T1000 (cell line): Measurements from ENCODE around the gene DNPEP.

Experiments
- DNase-seq: peaks from one replicate; lab custom pipeline; 2025; ENCODE audit warnings: mixed read lengths; lab: John Stamatoyannopoulos, UW

Gene DNPEP

DNA sequence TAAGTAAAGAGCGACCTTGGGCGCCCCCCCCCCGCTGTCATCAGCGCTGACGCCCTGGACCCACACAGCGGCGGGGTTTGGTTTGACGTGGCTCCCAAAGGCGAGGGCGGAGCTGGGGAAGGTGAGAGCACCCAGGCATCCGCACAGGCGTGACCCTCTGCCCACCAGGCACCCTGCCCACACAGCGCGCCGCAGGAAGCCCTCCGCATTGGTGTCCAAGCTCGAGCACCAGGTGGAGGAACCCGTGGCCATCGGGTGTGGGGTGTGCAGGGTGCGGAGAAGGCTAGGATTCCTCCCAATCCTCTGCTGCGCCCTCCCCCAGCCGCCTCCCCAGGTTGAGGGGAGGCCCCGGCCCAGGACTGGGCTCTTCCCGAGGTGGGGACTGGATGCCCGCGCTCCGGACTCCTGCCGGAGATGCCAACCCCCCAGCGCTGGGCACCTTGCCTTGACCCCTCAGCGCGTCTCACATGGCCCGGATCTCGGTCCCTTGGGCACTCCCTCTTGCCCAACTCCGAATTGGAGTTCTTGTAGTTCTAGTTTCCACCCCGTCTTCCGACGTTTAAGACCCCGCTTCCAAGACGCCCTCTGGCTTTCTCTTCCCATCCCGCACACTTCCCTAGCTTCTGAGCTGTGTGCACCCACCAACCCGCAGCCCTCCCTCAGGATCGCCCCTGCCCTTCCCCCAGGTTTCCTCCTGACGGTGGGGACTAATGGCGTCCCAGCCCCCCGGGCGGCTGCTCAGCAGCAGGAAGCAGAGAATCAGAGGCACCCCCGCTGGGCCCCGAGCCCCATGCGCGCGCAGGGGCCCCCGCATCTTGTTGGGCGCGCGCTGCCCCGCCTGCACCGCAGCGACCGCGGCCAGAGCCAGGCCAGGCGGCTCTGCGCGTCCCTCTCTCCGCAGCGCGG is 29.3 kb downstream of the DNPEP start:
- DNase-seq, result no peak

DNA sequence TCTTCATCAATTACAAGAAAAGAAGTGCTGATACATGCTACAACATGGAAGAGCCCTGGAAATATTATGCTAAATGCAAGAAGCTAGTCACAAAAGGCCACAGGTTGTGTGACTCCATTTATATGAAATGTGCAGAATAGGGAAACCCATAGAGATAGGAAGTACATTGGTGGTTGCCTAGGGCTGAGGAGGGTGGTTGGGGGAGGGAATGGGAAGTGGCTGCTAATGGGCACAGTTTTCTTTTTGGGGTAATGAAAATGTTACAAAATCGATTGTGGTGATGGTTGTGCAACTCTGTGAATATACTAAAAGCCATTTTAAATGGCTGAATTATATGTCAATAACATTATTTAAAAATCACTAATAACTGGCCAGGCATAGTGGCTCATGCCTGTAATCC is 30.9 kb downstream of the DNPEP start:
- DNase-seq, result no peak

DNA sequence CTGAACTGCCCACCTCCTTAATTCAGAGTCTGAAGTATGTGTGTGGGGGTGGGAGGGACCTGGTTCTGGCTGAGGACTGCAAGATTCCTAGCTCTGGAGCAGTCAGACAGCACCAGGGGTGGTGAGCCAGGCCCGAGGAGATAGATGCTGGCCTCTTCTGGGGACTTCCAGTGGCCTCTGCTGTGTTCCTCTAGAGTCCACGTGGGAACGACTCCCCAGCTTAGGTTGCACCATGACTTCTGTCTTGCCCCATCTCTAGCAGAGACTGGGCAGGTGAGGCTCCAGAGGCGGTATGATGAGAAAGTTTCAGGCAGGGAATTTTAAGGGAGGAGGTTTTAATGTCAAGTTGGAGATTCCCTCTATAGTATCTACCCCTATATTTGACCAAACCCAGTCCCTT is 33.1 kb downstream of the DNPEP start:
- no peak for DNase-seq

DNA sequence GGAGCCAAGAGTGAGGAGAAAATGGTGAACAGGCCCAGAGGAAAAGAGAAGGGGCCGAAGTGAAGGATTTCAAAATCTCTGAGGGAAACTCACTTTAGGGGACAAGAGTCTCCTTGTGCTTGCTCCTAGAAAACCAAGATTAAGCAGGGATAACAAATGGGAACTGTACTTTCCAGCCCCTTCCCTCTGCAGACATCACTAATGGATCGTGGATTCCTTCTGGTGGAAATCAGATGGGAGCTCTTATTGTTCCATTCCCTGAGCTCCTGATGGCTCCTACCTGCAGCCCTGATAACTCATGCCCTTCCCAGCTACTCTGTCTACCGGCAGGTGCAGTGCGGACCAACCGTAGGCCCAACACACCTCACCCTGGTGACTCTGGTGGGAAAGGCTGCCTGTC is 34.6 kb downstream of the DNPEP start:
- DNase-seq, result no peak

DNA sequence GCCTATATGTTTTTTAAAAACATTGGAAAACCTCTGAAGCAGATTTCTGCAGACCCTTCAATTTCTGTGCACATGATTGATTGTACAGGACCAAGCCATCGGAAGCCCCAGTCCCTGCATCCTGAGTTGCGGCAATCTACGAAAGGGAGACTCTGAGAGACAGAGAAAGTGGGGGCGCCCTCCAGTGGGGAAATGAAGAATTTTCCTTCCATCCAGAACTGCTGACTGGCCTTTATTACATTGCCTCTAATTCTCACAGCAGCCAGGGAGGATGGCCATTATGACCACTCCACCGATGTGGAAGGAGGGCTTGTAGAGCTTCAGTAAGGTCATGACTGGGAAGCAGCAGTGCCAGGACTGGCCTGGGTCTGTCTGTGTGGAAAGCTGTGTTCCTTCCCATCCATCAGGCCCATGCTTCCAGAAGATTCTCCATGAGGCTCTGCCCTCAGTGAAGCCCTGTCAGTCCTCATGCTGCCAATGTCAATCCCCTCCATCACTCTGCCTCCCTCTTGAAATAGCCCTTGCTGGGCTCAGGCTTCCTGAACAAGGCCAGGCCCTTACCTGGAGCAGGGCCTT is 35.2 kb downstream of the DNPEP start:
- DNase-seq, result no peak

DNA sequence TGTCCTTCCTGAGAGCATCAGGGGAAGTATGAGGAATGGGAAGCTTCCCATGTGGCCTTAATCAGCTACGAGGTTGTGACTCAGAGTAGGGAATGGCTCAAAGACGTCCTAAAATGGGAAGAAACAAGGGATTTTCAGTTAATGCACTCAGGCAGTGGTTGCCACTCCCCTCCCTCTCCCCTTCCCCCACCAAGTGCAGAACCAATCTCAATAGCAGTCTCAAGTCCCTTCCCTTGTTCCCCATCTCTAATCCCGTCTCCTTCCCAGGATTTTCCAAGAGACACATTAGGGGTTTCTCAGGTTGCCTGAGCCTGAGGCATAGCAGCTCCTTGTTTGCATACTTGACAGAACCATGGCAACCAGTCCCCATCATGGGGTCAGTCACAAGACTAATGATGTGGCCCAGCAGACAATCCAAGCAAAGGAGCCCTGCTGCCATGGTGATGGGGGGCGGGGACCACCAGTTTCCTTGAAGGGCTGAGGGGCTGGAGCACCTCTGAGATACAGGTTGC is 36.9 kb downstream of the DNPEP start:
- DNase-seq, result no peak

DNA sequence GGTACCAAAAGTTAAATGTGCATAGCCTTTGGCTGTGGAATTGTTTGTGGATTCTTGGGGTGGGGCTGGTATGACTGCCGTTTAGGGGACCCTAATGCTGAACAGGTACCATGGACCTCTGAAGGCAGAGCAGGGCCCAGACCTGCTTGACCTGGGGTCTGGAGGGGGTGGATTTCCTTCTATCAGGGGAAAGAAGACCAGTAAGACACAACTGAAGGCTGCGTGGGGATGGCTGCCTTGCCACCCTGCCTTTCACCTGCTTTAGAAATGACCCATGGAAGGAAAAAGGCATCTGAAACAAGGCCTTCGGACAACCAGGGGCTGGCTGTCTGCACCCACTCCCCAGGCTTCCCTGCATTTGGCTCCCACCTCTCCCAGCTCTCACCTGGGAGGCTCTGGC is 37.5 kb downstream of the DNPEP start:
- no peak for DNase-seq

DNA sequence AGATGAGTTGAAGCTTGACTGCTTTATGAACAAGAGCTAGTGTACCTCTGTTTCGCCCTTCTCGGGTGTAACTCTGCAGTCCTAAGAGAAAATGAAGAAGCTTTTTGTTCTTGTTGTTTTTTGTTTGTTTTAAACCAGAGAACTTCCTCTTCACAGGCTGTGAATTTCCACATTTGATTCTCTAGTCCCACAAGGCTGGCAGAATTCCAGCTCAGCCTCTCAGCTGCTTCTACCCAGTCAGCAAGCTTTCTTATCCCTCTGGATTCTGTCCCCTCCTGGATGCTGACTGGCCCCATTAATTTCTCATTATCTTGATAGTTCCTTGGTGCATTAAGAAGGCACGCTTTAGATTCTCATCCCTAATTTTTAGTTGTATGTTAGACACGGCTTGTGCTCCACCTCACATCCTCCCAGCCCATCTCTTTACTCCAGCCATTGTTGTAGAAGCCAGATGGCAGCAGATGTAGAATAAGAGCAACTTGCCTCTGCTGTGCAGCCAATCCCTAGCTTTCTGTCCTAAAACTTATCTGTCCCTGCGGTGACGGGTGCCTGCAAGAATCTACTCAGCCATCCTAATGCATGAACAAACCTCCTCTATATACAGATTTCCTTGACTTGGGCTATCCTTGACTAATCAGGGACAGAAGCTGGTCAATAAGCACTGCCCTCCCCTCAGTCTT is 42.8 kb downstream of the DNPEP start:
- DNase-seq, result no peak

DNA sequence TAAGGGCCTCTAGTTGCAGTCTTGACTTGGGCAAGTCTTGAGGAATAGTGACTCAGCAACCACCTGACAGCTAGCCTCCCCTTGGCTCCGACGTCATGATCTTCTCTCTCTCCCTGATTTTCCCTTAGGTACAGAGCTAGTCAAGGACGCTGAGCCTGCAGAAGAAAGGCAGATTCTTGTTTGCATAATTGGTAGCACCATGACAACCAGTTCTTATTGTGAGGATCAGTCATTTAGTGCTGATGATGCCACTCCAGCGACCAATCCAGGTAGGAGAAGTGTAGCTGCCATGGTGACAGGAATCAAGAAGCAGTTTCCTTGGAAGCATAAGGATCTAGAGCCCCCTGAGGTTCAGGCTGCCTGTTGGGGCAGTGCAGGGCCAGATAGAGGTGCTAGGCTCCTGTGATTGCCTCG is 52.3 kb downstream of the DNPEP start:
- no peak for DNase-seq

DNA sequence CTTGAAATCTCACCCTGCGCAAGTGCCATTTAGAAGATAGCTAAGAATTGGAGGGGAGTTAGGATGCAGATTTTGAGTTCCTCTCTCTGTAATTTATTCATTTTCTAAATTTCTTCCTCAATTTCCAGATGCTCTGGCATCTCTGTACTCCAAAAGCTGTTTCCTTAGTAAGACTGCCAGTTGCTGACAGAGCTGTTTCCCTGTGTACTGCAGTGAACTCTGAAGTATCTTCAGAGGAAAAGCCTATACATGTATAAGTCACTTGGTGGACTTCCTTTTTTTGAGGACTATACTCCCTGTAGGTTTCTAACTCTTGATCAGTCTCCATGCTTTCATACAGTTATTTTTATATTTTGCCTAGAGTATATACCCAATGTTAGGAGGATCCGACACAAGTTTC is 53.6 kb downstream of the DNPEP start:
- no peak for DNase-seq

DNA sequence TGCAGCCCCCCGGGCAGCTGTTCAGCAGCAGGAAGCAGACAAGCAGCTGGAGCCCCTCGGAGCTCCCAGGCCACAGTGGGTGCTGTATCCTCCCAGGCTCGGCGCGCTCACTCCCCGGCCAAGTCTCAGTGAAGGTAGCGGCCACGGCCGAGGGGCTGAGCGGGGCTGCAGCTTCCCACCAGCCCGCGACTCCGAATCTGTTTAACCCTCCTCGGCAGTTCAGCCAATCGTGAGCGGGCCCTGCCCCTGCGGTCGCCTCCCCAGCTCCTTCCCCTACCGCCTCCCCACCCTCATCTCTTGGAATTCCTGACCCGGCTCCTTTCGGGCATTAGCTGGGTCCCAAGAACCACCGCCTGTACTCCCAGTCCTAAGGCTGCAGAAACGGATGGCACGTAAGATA is 55.2 kb downstream of the DNPEP start, which contains the start of gene RESP18:
Gene RESP18, minus strand, starts transcription at position 203 of the 400 bp plus-strand sequence.
- DNase-seq, result no peak

DNA sequence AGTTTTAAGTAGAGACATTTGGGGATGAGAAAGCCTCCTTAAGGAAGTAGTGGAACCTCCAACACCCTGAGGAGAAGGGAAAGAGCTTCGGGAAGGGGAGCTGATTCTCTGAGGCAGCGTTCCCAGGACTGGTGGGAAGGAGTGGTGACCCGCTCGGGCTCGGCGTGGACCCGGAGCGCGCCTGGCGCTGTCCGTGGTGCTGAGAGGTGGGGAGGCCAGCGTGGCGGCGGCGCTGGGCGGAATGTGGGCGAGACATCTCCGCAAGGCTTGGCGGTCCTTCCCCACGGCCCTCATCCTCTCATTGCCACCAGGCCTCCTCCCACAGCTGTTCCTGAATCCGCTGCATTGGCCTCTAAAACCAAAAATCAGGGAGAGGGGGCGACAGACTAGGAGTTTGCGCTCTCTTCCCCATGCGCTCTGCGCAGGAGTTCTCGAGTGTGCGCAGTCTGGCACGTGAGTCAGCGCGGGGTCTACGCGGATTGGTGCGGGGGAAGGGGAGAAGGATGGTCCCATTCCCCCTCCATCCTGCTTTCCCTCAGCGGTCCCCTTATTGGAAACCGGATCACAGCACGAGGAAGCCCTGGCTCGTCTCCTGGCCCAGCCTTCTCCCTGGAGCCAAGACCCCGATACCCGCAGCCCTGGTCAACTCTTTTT is 56.0 kb downstream of the DNPEP start:
- no peak for DNase-seq

DNA sequence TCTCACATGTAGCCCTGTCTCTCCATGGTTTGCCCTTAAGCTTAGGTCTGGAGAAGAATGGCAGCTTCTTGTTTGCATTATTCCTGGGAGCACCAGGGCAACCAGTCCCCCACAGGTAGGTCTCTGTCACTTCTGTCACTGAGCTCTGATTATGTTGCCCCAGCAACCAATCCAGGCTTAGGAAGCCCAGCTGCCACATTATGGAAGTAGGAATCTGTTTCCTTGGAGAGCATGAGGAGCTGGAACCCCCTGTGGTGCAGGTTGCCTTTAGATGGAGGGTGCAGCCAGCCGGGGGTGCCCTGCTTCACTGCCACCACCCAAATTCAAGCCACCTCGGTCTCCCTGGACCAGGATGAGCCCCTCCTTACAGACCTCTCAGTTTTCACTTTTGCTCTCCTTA is 60.0 kb downstream of the DNPEP start:
- no peak for DNase-seq

DNA sequence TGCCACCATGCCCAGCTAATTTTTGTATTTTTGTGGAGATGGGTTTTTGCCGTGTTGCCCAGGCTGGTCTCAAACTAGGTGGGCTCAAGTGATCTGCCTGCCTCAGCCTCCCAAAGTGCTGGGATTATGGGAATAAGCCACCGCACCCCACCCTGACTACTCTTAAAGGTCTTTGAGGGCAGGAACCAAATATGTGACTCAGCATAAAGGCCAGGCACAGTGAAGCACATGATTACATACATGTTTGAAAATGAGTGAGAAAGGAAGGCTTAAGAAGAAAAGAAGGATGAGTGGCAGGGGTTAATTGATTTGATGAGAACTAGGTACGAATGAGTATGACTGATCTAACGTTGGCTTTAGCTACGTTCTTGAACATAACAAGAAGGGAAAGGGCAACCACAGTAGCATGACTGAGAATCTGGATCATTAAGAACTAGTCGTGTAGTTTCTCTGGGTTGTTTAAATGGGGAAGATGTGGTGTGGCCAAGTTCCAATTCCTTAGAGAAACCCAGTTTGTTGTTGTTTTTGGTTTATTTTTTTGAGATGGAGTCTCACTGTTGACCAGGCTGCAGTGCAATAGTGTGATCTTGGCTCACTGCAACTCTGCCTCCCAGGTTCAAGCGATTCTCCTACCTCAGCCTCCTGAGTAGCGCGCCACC is 61.9 kb downstream of the DNPEP start:
- no peak for DNase-seq

DNA sequence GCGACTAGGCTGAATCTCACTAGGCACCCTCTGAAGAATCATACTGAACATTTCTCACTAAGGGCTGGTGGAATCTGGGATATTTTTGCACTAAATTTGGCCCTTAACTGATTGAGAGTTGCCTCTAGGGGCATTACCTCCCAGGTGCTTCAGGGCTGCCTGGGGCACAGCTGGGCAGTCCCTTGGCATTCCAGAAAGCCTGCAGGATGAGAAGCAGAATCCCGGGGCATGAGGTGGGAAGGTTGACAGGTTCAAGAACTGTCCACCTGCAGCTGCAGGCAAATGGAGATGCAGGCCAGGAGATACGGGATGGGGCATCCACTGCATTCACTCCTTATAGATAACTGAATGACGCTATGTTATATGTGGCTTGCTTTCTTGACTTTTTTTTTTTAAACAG is 62.6 kb downstream of the DNPEP start:
- DNase-seq, result no peak

DNA sequence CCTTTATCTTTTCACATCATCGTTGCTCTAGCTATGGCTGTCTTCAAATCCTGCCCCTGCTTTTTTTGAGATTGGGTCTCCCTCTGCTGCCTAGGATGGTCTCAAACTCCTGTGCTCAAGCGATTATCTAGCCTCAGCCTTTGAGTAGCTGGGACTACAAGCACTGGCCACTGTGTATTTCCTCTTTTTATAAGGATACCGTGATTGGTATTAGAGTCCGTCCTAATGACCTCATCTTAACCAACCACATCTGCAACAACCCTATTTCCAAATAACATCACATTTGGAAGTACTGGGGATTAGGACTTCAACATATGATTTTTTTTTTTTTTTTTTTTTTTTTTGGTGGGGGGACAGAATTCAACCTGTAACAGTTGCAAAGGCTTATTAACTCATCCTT is 64.3 kb downstream of the DNPEP start:
- no peak for DNase-seq
